Erythroblast (primary cell): Measurements from ENCODE around the gene SYT3.

Experiments used
- GATA1 ChIP-seq: IDR thresholded peaks from 2 replicates; pipeline ENCODE4 v1.6.1; 2011; ENCODE audit warnings: low read depth, mild to moderate bottlenecking, control low read depth, low read length, moderate library complexity
- POLR2A ChIP-seq: IDR thresholded peaks from 2 replicates; pipeline ENCODE4 v1.6.1; 2011; ENCODE audit warnings: mild to moderate bottlenecking, low read length

DNA sequence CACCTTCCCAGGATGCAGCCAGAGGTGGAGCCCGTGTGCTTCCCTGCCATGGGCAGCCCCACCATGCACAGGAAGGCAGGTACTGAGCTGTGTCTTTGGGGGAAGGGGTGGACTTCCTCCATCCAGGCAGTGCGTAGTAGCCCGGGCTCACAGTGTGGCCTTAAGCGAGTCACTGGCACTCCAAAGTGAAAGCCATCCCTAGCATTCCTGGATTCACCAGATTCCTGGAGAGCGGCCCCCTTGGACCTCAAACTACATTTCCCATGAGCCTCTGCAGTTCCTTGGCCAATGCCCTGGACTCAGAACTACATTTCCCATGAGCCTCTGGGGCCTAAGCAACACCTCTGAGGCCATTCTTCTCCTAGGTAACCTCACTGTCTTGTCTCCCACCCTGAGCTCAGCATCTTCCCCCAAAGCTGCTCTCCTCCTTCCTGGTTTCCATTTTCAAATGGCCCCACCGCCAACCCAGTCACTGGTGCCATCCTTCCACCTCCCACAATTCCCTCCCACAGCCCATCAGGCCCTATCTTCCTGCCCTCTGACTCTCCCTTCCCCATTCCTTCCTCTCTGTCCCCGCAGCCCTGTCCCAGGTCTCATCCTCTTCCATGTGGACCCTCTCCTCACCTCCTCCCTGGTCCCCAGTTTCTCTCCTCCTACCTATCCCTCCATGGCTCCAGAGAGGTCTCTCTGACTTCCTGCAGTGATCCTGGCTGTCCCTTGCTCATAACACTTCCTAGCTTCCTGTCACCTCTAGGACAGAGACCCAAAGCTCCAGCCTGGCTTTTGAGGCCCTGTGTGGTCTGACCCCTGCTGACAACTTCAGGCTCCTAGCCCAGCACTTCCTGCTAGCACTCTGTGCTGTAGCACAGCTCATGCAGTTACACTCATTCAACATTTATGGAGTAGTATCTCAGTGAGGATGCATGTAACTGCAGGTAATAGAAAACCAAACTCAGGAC is 10.0 kb upstream of the SYT3 start, which contains the start of gene C19orf81:
- TF ChIP-seq POLR2A (no peak), GATA1 (no peak)
